ENCODE measurements around the gene DIAPH3. TPM values are rescaled to one million over a fixed set of nuclear protein-coding genes. Genes with fewer than 3 reads are reported as not detected.

Gene DIAPH3
- total RNA-seq, 2 donors from 2014 or later: 7.1 to 8.0 TPM

DNA sequence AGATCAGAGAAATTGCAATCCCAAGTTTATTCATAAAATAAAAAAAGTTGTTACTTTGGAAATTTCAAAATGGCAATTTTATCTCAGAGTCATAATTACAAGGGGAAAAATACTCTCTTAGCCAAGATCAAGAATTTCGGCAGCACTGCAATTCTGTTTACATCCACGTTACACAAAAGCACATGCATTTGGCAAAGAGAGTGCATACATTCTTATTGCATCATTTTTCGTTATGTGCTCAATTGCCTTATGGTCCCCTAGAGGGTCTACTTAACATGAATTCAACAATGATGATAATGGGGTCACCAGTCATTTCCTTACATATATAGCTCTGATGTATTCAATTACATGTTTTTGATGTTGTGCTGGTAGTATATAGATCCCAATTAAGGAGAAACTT is 498.0 kb downstream of the DIAPH3 start:
- Histone ChIP-seq H3K27ac (no peak overlapping the region), H3K4me3 (no peak overlapping the region), H3K4me1 (ENCODE audit: control insufficient read depth in 1 of 2, low read depth in 2 of 2) (no peaks in the 10 kb centered on the region), H3K9me3 (no peaks in the 10 kb centered on the region), H3K36me3 (no peaks in the 10 kb centered on the region), H3K27me3 (replicated peaks; ENCODE audit: insufficient read depth) (no peaks in the 10 kb centered on the region)
- DNase-seq (ENCODE audit: low spot score) (no peak), ATAC-seq (ENCODE audit: insufficient number of reproducible peaks, low FRiP score, low read depth) (no peak)
- TF ChIP-seq CTCF (IDR thresholded peaks at IDR 0.05): no peak

DNA sequence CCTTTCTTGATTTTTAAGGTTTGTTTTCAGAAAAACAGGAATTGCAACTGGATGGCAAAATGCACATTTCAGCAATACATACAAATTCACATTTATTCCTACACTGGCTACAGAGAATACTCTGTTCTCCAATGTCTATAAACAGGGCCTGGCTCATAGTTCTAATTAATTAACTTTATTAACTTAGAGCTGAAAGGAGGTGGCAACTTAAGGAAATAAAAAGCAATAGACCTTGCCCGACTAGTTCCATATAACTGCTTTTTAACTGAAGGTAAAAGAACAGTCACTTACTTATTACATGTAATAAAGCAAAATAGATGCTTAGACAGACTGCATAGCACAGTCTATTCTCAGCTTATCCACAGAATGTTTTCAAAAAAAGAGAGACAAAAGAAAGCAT is 498.5 kb downstream of the DIAPH3 start:
- H3K27me3 ChIP-seq (replicated peaks; ENCODE audit: insufficient read depth): no peaks in the 10 kb centered on the region
- no peak overlapping the region for H3K4me3 ChIP-seq
- no peaks in the 10 kb centered on the region for H3K36me3 ChIP-seq
- TF ChIP-seq CTCF (IDR thresholded peaks at IDR 0.05): no peak
- DNase-seq (ENCODE audit: low spot score) (no peak), ATAC-seq (ENCODE audit: insufficient number of reproducible peaks, low FRiP score, low read depth) (no peak)
- no peaks in the 10 kb centered on the region for H3K9me3 ChIP-seq
- no peaks in the 10 kb centered on the region for H3K4me1 ChIP-seq (ENCODE audit: control insufficient read depth in 1 of 2, low read depth in 2 of 2)
- H3K27ac ChIP-seq: no peak overlapping the region

GRCh38 chr13:59664586-59664985 is 499.1 kb downstream of the DIAPH3 start:
- Histone ChIP-seq H3K4me1 (ENCODE audit: control insufficient read depth in 1 of 2, low read depth in 2 of 2) (no peaks in the 10 kb centered on the region), H3K27ac (no peak overlapping the region), H3K36me3 (no peaks in the 10 kb centered on the region), H3K4me3 (no peak overlapping the region), H3K9me3 (no peaks in the 10 kb centered on the region), H3K27me3 (replicated peaks; ENCODE audit: insufficient read depth) (no peaks in the 10 kb centered on the region)
- DNase-seq (ENCODE audit: low spot score): no peak
- no peak for ATAC-seq (ENCODE audit: insufficient number of reproducible peaks, low FRiP score, low read depth)
- TF ChIP-seq CTCF (IDR thresholded peaks at IDR 0.05): no peak

GRCh38 chr13:59663707-59664106 is 500.0 kb downstream of the DIAPH3 start:
- no peaks in the 10 kb centered on the region for H3K36me3 ChIP-seq
- no peak for ATAC-seq (ENCODE audit: insufficient number of reproducible peaks, low FRiP score, low read depth)
- H3K27ac ChIP-seq: no peak overlapping the region
- no peak for DNase-seq (ENCODE audit: low spot score)
- H3K4me3 ChIP-seq: no peak overlapping the region
- H3K4me1 ChIP-seq (ENCODE audit: control insufficient read depth in 1 of 2, low read depth in 2 of 2): no peaks in the 10 kb centered on the region
- no peak for TF ChIP-seq CTCF (IDR thresholded peaks at IDR 0.05)
- no peaks in the 10 kb centered on the region for H3K9me3 ChIP-seq
- no peaks in the 10 kb centered on the region for H3K27me3 ChIP-seq (replicated peaks; ENCODE audit: insufficient read depth)

DNA sequence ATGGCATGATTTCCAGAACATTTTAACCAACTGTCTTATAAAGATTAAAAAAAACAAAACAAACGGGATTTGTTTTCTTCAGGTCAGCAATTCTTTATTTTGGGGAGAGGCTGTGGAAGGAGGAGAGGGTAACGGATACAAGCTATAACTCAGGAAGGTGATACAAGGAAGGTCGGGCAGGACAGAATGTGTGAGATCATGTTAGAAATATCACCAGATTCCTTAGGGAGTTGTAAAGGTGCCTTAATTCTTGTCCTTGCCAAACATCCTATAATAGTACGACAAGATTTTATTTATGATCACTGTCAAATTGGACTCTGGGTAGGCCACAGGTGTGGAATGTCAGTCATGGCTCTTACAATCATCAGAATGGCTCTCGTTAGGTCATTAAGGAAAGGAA is 503.1 kb downstream of the DIAPH3 start:
- Histone ChIP-seq H3K4me3 (no peak overlapping the region), H3K27me3 (replicated peaks; ENCODE audit: insufficient read depth) (no peaks in the 10 kb centered on the region), H3K27ac (no peak overlapping the region), H3K4me1 (ENCODE audit: control insufficient read depth in 1 of 2, low read depth in 2 of 2) (no peaks in the 10 kb centered on the region), H3K36me3 (no peaks in the 10 kb centered on the region), H3K9me3 (no peaks in the 10 kb centered on the region)
- DNase-seq (ENCODE audit: low spot score) (no peak), ATAC-seq (ENCODE audit: insufficient number of reproducible peaks, low FRiP score, low read depth) (no peak)
- no peak for TF ChIP-seq CTCF (IDR thresholded peaks at IDR 0.05)

Data from thoracic aorta (tissue), 2 donors.